AG08395 (cell line): ENCODE results near the gene ADIG.
"Not testable (repeated sequence)": the region's sequence is repeated elsewhere in the genome, so short reads cannot be mapped to it uniquely, and the experiment has no call there.

Experiments used
- DNase-seq: peaks from one replicate; pipeline ENCODE4 v3.0.0; 2012; ENCODE audit warnings: mixed read lengths, low spot score

Gene ADIG

GRCh38 chr20:38573413-38573812 lies 7.6 kb upstream of the ADIG start:
- DNase-seq, result no peak

GRCh38 chr20:38579219-38579910 lies 1.6 kb upstream of the ADIG start:
- no peak for DNase-seq

- DNase-seq, result no peak
Observed at GRCh38 chr20:38579921-38580320, 1.1 kb upstream of the ADIG start.

GRCh38 chr20:38581830-38582358 lies 897 bp downstream of the ADIG start:
- DNase-seq, result no peak

- DNase-seq, result no peak
Observed at GRCh38 chr20:38583306-38583705, 2.3 kb downstream of the ADIG start.

- no peak for DNase-seq
Observed at GRCh38 chr20:38584099-38584763, 3.2 kb downstream of the ADIG start.

GRCh38 chr20:38585404-38586180 lies 4.6 kb downstream of the ADIG start:
- no peak for DNase-seq

- DNase-seq, result no peak
Observed at GRCh38 chr20:38586181-38586525, 5.2 kb downstream of the ADIG start.

- DNase-seq, result no peak
Observed at GRCh38 chr20:38588303-38588702, 7.3 kb downstream of the ADIG start.

- DNase-seq, result no peak
Observed at GRCh38 chr20:38589351-38589750, 8.4 kb downstream of the ADIG start.

GRCh38 chr20:38589967-38590675 lies 9.1 kb downstream of the ADIG start:
- no peak for DNase-seq

GRCh38 chr20:38590676-38591473 lies 9.9 kb downstream of the ADIG start:
- DNase-seq, result peak; percentile 15

- no peak for DNase-seq
Observed at GRCh38 chr20:38591474-38592410, 10.7 kb downstream of the ADIG start.

GRCh38 chr20:38592411-38592790 lies 11.4 kb downstream of the ADIG start:
- not testable (repeated sequence) for DNase-seq

GRCh38 chr20:38594281-38594680 lies 13.3 kb downstream of the ADIG start:
- DNase-seq, result not testable (repeated sequence)

GRCh38 chr20:38595886-38596285 lies 14.9 kb downstream of the ADIG start:
- not testable (repeated sequence) for DNase-seq

- no peak for DNase-seq
Observed at GRCh38 chr20:38599410-38599882, 18.4 kb downstream of the ADIG start.

GRCh38 chr20:38600057-38600456 lies 19.1 kb downstream of the ADIG start:
- no peak for DNase-seq

GRCh38 chr20:38601216-38602184 lies 20.5 kb downstream of the ADIG start, which contains the start of gene ARHGAP40:
TSS of gene ARHGAP40 (plus strand) at chr20:38601809.
- DNase-seq, result no peak
